NCI-H345 treated with DMSO at 0.1 percent for 48 hours (cell line): Measurements from ENCODE around the gene ADNP2.
A peak's percentile ranks its signal among the peaks of the same experiment; 100 is the strongest.

Source experiments
- DNase-seq: peaks from one replicate; lab custom pipeline; 2025; ENCODE audit not compliant: unreplicated experiment; lab: John Stamatoyannopoulos, UW

Gene ADNP2

DNA sequence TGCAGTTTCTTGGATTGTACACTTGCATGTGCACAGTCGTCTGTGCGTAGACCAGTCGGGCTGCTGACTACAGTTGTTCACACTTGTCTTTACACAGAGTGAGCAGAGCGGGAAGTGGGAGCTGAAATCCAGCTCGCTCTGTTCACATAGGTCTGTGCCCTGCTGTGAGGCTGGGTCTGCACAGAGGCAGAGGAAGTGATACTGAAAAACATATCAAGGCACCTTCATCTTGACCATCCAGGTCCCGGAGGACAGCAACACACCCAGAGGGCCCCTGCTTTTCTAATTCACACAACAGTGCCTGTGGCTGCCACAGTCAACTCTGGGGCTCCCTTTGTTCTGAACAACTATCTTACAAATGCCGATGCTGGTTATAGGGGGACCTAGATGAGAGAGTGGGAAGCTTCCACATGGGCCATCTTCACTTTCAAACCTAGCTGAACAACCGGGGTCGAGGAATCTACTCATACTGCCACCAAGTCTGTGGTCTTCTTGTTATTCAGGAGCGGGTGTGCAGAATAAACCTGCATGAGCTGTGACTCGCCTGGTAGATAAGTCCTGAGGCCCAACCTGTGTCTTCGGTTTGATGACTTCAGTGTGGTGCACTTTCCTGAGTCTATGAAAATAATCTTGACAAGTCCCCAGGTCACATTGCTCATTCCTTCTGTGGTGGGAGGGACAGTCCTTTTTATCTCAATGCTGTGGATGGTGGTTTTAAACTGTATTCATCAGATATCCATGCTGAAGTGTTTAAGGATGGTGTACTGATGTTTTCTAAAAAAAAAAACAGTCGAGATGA is 3.5 kb upstream of the ADNP2 start:
- no peak for DNase-seq

DNA sequence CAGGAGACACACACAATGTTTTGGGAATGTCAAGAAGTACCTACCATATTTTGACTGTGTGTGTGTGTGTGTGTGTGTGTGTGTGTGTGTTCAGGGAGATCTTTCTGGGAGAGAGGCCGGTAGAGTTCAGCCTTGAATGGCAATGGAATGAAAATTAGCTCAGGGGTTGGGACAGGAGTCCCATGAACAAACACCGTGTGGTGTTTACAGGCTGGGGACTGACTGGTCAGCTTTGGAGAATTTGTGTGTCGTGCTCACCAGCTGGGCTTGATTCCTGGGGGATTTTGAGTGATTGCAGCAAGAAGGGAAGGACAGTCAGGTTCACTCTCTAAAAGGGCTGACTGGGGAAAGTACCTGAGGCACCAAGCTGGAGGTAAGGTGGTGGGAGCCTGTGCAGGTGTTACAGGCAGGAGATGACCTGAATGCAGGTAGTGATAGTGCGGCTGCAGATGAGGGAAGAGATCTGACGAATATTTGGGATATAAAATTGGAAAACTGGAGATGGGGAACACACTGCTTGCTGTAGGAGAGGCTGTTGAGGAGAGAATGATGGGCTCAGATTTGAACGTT is 2.5 kb upstream of the ADNP2 start:
- DNase-seq: no peak

DNA sequence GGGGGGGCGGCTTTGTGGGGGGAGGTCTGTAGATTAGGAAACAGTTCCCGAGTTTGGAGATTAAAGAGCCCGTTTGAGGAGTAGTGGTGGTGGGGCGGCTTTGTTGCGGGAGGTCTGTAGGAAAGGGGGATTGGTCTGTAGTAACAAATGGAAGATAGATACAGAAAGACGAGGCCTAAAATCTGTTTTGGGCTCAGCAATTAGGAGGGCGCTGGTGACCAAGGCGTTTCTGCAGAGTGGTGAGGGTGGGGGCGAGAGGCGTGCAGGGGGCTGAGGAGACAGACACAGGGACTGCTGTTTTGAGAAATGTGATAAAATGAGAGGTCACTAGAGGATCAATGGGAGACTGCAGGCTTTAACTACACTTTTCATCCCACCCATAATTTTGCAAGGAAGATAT is 1.6 kb upstream of the ADNP2 start:
- no peak for DNase-seq

DNA sequence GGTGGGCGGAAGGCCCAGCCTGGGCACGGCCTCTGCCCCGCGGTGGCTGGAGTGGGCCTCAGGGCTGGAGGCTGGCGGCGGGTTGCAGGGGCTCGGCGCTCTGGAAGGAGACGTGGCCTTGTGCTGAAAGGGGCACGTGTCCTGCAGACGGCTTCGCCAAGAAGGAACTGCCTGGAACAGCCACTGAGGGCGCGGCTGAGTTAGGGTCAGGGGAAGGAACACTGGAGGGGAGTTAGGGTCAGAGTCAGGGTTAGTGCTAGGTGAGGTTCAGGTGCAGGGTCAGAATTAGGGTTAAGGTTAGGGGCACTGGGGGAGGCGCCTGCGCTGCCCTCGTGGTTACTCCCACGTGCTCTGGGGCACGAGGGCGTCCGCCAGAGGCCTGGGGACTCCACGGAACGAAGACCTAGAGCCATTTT is 933 bp upstream of the ADNP2 start:
- no peak for DNase-seq

DNA sequence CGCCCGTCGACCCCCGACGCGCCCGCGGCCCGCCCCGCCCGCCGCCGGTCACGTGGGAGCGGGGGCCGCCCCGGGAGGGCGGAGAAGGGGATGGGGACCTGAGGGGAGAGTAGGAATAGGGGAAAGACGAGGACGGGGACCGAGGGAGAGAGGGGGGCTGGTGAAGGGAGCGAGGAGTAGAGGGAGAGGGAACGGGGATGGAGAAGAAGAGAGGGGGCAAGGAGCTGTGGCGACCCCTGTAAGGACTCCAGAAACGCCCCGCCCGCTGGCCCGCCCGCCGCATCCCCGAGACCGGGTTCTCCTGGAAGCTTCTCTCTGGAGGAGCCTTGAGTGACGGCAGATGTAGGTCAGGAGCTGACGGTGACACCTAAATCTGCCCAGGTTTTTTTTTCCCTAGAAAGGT is 615 bp downstream of the ADNP2 start:
- DNase-seq: peak; percentile 36

DNA sequence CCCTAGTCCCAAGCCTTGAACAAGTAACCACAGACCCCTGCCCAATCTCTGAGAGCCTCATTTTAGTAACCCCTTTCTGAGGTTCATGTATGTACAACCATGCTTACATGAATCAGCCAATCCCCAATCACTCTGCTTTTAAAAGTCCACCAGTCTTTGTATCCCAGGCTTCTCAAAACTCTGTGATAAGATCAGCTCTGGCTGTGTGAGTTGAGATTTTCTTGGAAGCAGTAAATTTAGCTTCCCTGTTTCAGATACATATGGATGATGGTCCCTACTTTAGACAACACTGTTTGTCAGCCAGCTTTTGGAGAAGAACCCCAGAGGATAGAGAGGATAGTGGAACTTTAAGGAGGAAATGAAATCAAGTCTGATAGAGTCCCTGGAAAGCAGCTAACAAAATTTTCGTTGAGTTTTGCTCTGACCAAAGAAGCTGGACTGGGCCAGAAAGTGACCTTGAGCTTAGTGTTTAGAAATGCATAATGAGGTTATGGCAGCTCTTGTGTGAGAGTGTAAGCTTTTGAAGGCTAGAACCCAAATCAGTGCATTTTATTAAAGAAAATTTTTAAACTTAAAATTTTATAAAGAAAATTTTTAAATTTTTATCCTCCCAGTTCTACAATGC is 3.7 kb downstream of the ADNP2 start:
- DNase-seq: no peak

DNA sequence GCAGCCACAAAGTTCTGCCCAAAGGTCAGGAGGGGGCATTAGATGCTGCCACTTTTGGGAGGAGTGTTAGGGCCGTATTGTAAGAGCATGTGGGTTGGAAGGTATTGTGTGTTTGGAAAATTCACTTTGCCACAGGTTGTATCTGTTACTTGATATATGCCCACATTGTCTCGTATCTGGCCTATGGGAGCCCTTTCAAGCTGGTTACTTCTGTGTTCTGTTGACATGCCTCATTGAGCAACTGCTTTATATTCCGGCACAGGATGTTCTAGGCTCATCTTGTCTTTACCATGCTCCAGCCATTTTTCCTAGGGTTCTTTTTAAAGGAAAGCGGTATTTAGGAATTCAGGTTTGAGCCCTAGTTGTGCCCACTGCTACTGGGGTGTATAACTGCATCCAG is 6.0 kb downstream of the ADNP2 start:
- DNase-seq: no peak

DNA sequence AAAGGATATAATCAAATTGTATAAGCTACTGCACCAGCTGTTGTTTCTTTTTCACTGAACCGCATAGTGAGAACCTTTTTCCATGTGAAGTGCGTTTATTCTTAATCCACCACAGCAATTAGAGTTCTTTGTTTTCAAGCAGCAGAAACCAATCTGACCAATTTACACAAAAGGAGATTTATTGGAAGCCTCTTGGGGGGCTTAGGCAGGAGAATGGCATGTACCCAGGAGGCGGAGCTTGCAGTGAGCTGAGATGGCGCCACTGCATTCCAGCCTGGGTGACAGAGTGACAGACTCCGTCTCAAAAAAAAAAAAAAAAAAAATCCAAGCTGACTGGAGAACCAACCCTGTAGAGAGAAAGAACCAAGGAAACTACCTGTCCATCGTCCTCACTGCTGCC is 10.0 kb downstream of the ADNP2 start:
- DNase-seq: no peak

DNA sequence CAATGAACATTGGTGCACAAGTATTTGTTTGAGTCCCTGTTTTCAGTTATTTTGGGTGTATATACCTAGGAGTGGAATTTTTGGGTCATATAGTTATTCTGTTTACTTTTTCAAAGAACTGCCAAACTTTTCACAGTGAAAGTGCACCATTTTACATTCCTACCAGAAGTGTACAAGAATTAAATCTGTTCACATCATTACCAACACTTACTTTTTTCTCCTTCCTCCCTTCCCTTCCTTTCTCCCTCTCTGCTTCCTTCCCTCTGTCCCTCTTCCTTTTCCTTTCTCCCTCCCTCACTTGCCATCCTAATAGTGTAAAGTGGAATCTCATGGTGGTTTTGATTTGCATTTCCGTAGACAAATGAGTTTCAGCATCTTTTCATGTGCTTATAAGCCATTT is 11.9 kb downstream of the ADNP2 start:
- no peak for DNase-seq

DNA sequence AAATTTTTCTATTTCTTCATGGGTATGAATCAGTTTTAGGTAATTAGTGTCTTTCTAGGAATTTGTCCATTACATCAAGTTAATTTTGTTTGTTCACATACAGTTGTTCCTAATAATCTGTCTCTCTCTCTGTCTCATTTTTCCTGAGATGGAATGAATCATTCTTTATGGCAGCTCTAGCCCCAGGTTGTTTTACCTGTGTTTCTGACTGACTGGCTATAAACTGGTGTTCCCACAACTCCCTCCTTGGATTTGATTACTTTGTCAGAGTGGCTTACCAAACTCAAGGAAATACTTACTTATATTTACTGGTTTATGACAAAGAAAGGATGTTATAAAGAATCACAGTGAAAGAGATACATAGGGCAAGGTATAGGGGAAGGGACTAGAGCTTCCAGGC is 15.1 kb downstream of the ADNP2 start:
- DNase-seq: no peak

DNA sequence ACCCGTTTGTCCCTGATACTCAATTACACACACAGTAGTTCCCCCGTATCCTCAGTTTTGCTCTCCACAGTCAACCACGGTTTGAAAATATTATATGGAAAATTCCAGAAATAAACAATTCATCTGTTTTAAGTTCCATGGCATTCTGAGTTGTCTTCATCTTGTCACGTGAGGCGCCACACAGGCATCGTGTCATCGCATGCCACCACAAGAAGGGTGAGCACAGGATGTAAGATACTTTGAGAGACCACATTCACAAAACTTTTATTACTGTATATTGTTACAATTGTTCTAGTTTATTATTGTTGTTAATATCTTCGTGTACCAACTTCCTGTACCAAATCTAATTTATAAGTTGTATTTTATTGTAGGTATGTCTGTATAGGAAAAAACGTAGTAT is 17.7 kb downstream of the ADNP2 start:
- no peak for DNase-seq

DNA sequence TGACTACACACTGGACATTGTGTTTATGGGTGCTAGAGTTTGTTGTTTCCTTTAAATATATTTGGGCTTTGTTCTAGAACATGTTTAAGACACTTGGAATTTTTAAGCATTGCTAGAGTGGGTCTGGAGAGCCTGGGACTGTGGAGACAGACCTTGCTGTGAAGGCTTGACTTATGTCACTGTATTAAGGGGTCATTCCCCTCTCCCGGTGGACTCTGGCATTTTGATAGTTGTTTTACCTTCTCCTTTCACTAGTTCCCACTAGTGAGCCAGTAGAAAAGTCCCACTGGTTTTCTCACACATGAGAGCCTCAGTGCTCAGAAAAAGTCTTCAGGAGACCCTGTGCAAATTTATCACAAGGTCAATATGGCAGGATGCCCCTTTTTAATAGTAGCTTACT is 18.6 kb downstream of the ADNP2 start:
- DNase-seq: no peak

DNA sequence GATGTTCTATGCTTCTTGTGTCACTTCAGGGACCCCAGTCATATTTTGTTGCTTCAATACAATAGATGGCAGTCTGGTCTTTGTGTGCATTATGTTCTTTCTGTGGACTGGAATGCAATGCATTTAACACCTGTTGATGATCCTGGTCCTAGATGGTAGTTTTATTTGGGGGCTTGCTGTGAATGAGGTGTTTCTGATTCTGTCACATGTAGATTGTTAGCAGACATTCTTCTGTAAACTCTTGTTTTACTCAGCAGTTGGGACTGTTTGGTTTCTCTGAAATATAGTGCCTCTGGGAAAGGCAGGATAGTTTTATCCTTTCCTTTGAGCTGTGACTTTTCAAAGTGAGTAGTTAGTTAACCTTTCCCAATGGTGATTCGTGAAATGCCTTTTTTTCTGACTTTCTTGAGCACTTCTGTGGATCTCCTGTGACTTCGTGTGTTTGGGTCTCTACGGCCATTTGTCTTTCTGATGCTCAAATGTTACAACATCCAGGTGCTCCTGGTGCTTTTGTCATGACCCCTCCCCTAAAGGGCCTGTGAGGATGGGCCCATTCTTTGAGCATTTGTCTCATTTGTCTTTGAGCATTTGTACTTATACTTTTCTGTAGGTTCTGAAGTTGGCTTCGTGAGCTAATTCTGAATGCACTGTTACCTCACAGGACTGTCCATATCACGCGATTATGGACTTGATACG is 20.8 kb downstream of the ADNP2 start:
- DNase-seq: no peak

DNA sequence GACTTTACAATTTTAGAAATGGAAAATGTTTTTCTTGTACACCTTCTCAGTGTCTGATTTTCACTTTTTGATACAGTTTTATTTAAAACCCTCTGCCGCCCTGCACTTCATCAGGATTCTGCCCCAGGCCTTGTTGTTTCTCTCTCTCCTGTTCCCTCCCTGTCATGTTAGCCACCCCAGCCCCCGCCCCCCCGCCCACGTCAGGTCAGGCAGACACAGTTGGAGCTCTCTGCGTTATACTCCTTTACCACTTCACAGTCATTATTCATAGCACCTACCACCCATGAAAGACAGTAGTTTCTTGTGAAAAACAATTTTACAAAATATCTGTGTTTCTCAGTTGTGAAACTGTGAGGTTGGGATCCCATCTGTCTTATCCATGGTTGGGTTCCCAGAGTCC is 21.5 kb downstream of the ADNP2 start:
- no peak for DNase-seq

DNA sequence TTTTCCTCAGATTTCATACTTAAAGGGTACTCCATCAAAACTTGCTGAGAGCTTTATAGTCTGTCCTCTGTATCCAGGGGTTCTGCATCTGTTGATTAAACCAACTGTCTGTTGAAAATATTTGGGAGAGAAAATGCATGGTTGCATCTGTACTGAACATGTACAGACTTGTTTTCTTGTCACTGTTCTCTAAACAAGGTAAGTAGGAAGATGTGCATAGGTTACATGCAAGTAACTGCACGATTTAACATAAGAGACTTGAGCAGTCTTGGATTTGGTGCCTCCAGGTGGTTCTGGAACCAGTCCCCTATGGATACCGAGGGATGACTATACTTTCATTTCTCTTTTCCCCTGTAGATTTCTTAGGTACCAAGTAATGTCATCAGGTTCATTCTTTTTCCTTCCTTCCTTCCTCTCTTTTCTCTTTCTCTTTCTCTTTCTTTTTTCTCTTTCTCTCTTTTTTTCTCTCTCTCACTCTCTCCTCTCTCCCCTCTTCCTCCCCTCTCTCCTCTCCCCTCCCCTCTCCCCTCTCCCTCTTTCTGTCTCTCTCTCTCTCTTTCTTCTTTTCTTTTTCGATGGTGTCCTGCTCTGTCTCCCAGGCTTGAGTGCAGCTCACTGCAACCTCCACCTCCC is 23.2 kb downstream of the ADNP2 start:
- no peak for DNase-seq

DNA sequence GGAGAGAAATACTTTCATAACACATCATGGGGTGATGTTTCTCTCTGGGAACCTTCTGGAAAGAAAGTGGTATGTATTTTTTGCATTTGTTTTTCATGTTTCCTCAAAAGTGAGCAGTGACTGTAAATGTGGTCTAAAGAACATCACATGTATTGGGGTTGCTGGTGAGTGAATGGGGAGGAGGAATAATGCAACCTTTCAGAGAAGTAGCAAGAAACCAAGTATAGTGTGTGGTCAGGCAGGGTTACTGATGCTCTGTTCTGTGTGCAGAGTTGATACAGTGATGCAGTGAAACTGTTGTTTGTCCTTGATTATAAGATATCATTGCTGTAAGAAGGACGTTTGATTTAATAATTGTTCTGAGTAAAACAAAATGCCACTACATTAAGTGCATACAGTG is 24.1 kb downstream of the ADNP2 start:
- DNase-seq: no peak

DNA sequence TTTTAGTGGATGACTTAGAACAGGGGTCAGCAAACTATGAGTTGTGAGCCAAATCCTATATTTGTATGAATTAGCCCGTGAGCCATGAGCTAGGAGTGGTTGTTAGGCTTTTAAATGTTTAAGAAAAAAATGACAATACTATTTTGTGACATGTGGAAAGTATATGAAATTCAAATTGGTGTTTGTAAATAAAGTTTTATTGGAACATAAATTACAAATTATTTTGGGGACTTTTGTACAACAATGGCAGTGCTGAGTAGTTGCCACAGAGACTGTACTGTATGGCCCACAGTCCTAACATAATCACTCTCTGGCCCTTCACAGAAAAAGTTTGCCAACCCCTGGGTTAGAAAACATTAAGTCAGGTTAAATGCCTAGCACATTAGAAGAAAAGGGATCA is 26.1 kb downstream of the ADNP2 start:
- no peak for DNase-seq

DNA sequence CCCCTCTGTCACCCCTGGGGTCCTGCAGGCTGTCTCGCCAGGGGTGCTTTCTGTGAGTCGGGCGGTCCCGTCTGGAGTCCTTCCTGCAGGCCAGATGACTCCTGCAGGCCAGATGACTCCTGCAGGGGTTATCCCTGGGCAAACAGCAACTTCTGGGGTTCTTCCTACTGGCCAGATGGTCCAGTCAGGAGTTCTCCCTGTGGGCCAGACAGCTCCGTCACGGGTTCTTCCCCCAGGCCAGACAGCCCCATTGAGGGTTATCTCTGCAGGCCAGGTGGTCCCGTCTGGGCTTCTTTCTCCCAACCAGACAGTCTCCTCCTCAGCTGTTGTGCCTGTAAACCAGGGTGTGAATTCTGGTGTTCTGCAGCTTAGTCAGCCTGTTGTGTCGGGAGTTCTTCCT is 27.6 kb downstream of the ADNP2 start:
- DNase-seq: no peak

DNA sequence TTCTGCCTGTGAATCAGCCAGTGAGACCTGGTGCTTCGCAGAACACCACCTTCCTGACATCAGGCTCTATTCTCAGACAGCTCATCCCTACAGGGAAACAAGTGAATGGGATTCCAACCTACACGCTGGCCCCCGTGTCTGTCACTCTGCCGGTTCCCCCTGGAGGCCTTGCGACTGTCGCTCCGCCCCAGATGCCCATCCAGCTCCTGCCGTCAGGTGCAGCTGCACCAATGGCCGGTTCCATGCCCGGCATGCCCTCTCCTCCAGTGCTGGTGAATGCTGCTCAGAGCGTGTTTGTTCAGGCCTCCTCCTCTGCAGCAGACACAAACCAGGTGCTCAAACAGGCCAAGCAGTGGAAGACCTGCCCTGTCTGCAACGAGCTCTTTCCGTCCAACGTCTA is 28.1 kb downstream of the ADNP2 start:
- no peak for DNase-seq

DNA sequence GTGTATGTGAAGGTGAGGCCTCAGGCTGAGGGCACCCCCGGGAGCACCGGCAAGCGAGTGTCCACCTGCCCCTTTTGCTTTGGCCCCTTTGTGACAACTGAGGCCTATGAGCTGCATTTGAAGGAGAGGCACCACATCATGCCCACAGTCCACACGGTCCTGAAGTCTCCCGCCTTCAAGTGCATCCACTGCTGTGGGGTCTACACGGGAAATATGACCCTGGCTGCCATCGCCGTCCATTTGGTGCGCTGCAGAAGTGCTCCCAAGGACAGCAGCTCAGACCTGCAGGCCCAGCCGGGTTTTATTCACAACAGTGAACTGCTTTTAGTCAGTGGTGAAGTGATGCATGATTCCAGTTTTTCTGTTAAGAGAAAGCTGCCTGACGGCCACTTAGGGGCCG is 28.9 kb downstream of the ADNP2 start:
- DNase-seq: no peak

DNA sequence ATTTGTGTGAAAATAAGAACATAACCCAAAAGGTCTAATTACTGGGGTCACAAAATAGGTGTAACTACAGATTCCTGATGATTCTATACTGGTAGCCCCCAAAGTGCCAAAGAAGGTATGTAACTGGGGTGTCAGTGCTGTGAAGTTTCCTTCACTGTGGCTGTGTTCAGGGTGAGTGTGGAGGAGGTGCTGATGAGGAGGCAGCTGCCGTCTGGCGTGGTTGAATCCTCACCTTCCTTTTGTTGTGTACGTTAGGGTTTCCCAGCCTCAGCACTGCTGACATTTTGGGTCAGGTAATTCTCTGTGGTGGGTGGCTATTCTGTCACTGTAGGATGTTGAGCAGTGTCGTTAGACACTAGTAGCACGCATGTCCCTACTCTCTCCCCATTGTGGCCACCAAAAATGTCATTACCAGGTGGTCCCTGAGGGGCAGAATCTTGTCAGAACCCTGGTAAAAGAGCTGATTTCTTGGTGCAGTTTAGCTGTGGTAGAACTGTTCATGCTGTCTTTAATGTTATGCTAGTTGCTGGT is 31.5 kb downstream of the ADNP2 start:
- DNase-seq: no peak
